Pulmonary artery endothelial cell (primary cell): Measurements from ENCODE around the gene DAPK2. TPM values are rescaled to one million over a fixed set of nuclear protein-coding genes. Genes with fewer than 3 reads are reported as not detected.

Experiments
- DNase-seq: peaks from one replicate; pipeline ENCODE4 v3.0.0-alpha.2; 2011; ENCODE audit warnings: low read depth, low spot score
- total RNA-seq: library from RNA; depleted of rRNA; stranded (reverse); fragments of >200 nt; gene quantifications from 2 replicates; pipeline ENCODE4 v1.2.3, GENCODE V29; 2014

The DAPK2 gene
- total RNA-seq, 1 donor from 2014 or later = 5.3 TPM

GRCh38 chr15:63943829-63944680, 102.2 kb downstream of the DAPK2 start:
- no peak for DNase-seq

DNA sequence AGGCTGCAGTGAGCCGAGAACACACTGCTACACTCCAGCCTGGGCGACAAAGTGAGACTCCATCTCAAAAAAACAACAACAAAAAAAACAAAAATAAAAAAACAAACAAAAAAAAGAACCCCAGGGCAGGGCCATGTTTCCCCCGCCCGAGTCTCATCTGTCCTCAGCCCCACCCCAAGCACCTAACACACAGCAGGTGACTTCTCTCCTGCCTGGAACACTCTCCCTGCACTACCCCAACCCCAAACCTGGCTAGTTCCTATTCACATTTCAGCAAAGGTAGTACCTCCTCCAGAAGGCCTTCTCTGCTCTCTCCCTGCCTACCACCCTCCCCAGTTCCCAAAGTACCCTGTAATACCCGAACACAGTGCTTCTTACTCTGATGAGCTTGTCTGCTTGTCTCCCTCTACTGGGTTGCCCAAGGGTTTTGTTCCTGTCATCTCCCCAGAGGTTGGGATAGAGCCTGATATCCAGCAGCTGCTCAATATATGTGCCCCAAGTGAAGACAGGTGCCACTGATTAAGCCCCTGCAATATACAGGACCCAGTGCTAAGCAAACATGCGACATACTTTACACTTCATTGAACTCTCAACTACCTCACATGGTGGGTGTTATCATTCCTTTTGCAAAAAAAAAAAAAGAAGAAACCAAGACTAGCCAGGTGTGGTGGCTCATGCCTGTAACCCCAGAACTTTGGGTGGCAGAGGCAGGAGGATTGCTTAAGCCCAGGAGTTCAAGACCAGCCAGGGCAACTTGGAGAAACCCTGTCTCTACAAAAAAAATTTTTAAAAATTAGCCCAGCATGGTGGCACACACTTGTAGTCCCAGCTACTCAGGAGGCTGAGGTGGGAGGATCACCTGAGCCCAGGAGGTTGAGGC, 103.6 kb downstream of the DAPK2 start:
- DNase-seq = no peak

GRCh38 chr15:63941698-63942465, 104.4 kb downstream of the DAPK2 start:
- DNase-seq = no peak

DNA sequence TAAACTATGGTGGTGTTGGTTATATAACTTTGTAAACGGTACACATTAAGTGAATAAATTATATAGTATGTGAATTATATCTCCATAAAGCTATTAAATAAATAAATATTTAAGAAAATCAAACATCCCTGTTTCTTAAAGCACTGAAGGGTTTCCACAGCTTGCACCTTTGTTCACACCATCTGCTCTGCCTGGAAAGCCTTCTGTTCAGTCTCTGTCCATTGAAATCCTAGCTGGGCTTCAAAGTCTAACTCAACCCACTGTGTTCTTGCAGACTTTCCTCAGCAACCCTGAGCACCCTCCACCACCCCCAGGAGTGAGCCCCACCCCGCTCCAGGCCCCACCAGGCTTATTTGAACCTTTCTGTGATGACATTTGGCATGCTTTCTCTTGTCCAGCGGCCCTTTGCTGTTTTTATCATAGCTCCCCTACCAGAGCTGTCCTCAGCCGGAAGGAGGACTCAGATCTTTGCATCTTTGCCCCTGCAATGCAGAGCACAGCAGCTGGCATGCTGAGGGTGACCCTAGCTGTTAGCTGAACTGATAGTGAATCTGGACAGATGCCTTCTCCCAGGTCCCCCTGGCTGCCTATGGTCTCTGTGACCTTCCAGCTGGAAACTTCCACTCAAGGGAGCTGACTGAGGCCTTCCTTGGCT, 105.2 kb downstream of the DAPK2 start:
- no peak for DNase-seq

DNA sequence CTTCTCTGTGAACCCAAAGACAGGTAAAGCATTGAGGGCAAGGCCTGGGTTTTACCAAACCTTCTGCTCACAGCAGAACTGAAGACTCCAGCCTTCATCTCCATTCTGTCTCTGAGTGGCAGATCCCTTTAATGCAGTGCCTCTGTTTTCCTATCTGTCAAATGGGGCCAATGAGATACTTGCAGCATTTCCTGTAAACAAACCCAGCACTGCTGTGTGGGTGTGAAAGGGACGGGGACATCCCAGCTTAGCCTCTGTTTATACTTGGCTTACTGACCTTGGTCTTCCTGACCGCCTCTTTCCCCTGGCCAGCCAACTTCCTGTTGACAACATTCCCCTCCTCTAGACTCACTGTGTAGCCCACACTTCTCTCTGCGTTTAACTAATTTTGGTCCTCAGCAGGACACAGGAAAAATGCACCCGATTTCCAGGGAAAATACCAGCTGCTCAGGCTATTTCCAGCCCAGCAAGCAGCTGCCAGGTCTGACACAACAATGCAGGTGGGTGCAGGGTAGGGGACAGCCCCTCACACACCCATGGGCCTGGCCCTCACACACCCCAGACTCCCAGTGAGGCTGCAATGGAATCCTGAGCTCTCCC, 106.7 kb downstream of the DAPK2 start:
- DNase-seq = peak; percentile 95

DNA sequence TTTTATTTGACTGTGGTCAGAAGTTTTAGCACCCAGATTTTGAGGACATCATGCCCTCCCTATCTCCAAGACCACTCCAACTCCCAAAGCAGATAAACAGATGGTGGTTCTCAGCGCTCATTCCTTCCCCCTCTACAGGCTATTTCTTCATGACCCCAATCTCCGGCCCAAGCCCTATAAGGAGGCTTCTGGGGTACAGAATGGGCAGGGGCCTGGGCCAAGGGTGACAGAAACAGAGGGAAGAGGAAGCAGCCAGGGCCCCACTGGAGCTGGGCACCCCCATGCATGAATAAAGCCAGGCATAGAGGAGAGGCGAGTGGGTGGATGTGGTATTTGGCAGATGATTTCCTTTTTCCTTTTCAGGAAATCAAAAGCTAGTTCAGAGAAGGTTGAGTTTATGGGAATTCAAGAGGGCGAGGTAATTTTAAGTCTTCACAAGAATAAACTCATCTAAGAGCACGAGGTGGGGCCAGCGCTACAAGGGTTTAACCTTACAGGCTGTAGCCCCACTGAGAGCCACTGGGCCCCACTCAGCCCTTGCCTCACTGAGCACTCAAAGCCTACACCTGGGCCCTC, 107.7 kb downstream of the DAPK2 start:
- DNase-seq = no peak

GRCh38 chr15:63933522-63933921, 112.8 kb downstream of the DAPK2 start:
- no peak for DNase-seq

DNA sequence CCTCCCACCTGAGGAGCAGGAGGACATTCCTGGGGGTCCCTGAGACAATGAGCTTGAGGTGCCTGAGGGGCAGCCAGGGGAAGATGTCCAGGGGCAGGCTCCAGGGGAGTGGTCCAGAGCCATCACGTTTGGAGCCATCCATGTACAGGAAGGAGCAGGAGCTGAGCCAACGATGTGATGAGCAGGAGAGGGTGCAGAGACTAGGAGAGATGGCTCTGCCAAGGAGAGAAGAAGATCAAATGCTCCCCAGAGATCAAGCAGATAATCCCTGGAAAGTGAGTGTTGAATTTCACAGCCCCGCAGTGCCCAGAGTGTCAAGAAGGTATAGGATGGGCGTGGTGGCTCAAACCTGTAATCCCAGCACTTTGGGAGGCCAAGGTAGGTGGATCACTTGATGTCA, 114.7 kb downstream of the DAPK2 start:
- no peak for DNase-seq

DNA sequence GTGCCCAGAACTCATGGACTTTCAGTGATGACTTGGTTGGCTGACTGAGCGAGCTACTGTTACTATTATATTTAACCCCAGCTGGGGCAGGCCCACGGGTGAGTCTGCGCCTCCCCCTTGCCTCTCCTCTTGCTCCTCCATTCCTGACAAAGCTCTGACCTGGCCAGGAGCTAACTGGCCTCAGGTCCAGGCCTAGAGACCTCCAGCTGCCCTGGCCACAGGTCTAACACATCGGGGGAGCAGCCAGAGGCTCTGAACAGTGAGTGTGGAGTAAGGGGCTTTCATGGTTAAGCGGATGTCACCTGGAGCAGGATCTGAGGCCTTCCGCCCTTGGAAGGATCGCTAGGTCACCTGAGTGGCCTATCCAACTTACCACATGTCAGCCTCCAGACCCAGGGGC, 116.3 kb downstream of the DAPK2 start:
- no peak for DNase-seq

GRCh38 chr15:63928185-63928842, 118.0 kb downstream of the DAPK2 start:
- no peak for DNase-seq

DNA sequence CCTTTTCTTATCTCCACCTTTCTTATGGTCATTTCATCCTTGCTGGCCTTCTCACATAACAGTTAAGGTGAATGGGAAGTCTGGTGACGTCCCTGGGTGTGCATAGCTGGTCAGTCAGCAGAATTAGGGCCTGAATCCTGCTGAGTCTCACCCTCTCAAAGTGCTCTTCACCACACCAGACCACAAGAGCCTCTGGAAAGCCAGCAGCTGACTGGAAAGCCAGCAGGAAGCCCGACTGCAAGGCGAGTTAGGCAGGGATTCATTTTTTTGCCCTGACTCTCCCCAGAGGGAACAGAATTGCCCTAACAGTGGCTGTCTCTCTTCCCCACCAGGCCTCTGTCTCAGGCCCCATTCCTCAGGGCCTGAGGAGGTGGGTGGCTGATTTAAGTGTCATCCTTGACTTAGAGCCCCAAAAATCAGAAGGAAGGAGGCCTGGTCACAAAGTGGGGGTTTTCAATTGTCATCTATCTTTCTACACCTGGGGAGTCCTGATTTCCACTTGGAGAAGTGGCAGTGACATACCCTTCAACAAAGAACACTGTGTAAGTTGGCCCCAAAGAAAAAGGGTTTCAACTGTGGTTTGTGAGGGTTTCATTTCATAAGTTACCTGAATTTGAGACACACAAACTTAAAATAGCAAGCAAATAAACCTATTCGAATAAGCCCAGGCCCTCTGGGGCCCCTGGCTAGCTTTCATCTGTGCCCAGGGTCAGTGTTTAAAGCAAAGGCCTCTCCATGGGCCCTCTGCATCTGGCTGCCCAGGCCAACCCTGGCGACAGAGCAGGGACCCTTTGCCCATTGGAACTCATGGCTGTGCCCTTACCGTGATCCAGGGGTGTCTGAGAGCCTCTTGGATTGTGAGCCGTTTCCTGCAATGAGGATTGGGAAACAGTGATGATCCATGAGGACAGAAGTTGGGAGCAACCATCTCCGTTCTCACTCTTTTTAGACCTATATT, 122.0 kb downstream of the DAPK2 start:
- DNase-seq = no peak

DNA sequence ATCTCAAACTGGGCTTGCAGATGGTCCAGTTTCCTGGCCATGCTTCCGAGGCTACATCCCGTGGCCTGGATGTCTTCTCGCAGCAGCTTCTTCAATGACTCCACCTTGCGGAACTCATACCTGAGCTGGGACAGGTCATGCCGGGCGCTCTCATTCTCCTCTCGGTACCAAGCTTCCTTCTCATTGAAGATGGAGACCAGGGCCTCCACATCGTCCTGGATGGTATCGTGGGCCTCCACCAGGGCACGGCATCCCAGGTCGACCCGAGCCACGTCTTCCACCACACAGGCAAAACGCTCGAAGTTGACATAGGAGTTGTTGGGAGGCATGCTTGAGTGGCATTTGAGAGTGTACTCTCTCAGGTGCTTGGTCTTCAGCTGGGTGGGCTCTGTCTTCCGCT, 123.4 kb downstream of the DAPK2 start:
- no peak for DNase-seq

DNA sequence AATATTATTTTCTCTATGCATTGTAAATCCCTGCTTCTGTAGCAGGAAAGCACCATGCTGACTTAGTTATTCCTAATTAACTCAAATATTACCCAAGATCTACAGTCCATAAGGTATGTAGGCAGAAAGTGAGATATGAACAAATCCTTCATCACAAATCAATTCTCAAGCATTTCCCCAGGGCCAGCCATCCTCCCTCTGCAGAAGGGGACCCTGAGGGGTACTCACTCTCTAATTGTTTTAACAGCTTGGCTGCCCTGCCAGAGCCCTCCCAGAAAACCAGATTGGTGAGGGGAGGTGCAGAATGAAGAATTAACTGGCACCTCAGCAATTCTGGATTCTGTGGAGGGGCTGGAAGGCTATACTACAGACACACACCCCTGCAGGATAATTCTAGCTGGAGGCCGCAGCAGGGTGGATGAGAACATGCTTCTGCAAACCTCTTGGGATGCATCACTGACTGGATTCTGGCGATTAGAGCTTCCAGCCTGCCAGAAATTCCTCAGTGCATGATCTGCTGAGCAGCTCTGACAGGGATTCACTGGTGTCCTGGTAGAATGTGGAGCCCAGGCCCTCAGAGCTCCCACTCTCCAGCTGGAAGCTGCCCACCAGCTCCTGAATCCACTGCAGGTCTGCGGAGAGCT, 123.9 kb downstream of the DAPK2 start:
- DNase-seq = no peak

GRCh38 chr15:63920504-63921175, 125.6 kb downstream of the DAPK2 start:
- no peak for DNase-seq

- DNase-seq = no peak
These were observed 127.4 kb downstream of the DAPK2 start for GRCh38 chr15:63918901-63919348.

DNA sequence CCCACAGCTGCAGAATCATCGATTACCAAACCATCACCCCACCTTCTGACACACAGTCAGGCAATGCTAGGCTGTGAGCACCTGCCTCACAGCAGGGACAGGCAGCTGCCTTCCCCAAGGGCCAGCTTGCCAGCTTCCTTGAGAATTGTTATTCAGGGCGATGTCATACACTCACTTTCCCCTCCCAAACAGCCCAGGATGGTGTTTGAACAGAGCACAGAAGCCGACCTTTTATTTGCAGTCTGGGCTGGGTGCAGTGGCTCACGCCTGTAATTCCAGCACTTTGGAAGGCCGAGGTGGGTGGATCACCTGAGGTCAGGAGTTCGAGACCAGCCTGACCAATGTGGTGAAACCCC, 128.0 kb downstream of the DAPK2 start:
- DNase-seq = no peak

DNA sequence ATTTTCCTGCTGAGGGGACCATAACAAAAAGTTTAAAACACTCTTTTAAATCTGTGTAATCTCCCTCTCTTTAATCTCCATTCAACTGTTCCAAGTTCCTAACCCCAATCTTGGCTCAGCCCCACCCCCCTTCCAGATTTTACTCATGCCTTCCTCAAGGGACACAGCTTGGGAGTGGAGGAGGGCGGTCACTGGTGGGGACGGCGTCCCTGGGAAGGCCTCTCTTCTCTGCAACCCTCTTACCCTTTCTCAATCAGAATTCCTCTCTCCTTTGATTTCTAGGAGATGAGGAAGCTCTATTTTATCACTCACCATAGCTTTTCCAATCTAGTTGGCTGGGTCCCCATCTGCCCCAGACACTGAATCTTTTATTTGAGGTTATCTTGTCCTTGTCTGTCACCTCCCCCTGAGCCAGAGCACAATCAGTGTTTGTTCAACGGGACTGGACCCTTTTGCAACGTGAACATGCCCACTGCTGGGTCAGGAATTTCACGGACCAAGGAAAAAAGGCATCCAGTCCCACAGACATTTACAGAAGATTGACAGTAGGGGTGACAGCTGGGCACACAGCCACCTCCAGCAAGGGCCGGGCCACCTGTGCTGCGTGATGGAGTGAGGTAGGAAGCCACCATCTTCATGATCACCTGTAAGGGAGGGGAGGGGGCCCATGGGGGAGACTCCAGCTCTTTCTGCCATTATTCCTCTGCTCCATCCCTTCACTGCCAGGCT, 128.5 kb downstream of the DAPK2 start:
- no peak for DNase-seq
